Posterior cingulate gyrus (tissue), 11 donors: ENCODE data around the gene PLA2G2D.
A peak's percentile ranks its signal among the peaks of the same experiment; 100 is the strongest.

ENCODE experiments used
- DNase-seq, 10 donors: peaks; one replicate each; pipeline versions ENCODE4 v3.0.0 to v3.0.0-alpha.2; 2020 to 2021; ENCODE audit warnings: mixed read lengths in 3 of 10
- intact Hi-C: fragments of 100-400 bp; cut with DNase I; formaldehyde crosslinking; loops from one replicate; pipeline ENCODE4 v1.15.1; 2023

Gene PLA2G2D

DNA sequence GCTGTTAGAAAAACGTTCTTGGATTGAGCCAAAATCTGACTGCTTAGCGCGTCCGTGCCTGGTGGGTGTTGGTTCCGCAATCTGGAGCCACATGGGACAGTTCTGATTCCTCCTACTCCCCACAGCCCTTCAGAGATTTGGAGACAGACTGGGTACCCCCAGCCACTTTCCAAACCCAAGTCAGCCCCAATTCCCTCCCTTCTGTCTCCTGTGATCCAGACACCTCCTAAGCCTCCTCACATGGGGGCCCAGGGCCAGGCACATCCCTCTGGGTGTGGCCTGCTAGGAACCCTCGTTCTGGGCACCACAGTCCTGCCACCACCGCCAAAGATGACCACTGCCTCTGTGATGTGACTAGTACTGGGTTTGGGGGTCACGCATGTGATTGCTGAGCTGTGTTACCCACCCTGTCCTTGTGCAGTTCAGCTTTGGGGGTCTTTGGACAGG is 44.6 kb downstream of the PLA2G2D start:
- DNase-seq, result no peak
- intact Hi-C loops, result no loop called here

DNA sequence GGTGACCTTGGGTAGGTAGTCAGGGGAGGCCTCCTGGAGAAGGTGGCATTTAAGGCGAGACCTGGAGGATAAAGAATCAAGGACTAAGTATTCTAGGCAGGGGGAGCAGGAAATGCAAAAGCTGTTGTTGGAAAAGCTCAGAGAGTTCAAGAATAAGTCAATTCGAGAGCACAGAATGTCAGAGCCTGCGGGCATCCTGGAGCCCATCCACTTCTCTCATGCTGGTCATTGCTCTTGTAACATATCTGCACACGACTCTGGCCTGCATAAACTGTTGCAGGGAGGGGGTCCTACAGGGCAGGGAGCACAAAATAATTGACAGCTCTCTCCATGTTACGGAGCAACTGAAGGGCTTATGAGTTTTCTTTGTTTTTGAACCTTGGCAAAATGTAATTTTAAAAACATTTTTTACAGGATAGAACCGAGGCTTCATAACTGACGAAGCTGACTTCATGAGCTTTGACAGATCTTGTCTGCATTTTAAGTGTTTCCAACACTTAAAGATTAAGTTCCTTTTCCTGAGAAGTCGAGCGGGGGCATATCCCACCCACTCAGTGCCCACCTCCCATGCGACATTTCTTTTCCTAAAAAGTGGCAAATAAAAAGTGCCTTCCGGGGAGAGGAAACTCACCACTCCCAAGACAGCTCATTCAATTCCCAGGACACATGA is 45.1 kb downstream of the PLA2G2D start:
- DNase-seq, result no peak
- intact Hi-C loops, result no loop called here

DNA sequence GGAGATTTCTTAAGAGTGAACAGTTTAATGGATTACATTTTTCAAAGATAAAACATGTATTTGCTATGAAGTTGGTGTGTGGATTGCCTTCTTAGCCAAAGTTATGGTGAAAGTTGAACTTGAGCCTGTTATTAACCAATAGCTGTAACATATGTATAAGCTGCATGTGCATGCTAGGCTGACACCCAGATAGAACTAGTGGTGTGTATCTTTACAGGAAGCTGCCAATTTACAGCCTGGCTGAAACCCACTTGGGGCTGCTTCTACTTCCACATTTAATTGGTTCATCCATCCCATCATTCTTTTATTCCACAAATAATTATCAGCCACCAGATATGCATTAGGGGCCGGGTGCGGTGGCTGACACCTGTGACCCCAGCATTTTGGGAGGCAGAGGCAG is 46.1 kb downstream of the PLA2G2D start:
- intact Hi-C loops, result no loop called here

DNA sequence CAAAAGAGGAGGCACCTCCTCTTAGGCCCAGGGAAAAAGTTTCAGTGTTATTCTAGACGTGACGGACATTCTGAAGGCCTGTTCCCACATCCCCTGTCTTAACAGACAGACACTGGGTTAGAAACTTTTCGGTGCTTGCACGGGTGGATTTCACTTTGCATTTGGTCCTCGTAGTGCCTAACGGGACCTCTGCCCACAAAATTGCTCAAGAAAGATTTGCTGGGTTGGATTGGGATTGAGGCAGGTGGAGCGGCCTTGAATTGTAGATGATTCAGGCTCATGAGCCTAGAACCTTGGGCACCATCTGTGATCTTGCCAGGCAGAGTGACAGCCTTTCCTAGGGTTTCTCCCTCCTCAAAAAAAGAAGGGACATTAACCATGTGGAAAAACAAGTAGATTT is 46.6 kb downstream of the PLA2G2D start:
- no peak for DNase-seq
- intact Hi-C loops, result no loop called here

More for the DNA sequence above, 46.1 kb downstream of the PLA2G2D start:
- no peak for DNase-seq

DNA sequence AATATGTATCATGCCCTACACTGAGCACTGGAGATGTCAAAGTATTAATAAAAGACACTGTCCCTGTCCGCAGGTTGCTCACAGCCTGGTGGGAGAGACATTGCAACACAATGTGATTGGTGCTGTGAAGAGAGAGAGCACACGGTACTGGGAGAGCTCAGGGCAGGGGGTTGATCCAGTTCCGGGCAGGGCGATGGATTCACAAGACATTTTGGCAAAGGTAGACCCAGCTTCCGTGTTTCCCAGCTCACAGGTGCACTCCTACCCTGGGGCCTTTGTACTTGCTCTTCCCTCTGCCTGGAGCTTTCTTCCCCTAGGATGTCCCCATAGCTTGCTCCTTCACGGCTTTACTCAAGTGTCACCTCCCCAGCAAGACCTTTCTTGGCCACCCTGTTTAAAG is 47.9 kb downstream of the PLA2G2D start:
- no peak for DNase-seq
- intact Hi-C loops, result no loop called here

DNA sequence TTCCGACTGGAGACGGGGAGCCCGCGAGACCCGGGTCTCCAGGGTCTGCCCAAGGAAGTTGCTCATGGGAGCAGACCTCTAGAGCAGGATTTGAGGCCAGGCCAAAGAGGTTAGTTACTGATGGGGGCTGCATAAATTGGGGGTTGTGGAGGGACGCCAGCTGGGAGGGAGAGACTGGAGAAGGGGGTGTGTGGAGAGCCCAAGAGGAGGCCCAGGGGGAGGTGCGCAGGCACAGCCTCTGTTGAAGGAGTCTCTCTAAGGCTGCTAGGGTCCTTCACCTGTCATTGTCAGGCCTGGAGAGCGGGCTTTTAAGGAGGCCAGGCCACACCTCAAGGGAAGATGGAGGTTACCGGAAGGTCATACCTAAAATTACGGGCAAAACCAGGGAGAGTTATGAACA is 49.0 kb downstream of the PLA2G2D start:
- no peak for DNase-seq
- intact Hi-C loops, result no loop called here

DNA sequence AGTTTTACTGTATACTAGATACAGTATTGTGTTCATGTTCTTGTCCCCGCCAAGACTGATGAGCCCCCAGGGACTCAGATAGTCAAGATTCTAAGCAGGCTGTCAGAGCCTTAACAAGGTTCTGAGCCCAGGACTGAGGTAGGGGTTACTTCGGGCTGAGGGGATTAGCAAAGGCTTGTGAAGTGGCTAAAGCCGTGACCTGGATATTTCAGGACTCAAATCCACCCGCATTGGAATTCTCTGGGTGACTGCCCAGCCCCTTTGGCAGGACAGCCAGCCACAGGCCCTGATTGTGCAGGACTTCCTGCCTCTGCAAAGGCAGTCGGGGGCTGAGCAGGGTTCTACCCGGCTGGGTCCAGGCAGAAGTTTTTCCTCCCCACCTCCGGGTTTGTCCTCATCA is 49.5 kb downstream of the PLA2G2D start, which contains the start of gene PLA2G5:
TSS of gene PLA2G5 (plus strand) at position 321 of the 400 bp plus-strand sequence. CDS start 14,637 bp downstream, outside the sequence.
- DNase-seq, result peak in 6 of 10 donors; percentile 7 to 56 (median 38)
- intact Hi-C loops, result no loop called here

DNA sequence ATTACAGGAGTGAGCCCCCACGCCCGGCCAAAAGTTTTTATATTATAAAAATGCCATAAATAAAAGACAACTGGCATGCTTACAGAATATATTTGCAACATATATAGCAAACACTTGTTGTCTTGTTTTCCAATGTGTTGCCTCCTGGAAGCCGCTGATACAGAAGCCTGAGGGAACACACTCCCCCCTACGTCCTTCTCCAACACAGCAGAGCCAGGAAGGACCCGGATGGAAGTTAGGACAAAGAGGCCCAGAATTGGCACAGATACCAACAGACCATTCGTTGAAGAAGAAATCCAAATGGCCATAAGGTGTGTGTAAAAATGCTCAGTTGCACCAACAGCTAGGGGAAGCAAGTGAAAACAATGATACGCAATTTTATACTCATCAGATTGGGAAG is 50.6 kb downstream of the PLA2G2D start:
- no peak for DNase-seq
- intact Hi-C loops, result no loop called here

DNA sequence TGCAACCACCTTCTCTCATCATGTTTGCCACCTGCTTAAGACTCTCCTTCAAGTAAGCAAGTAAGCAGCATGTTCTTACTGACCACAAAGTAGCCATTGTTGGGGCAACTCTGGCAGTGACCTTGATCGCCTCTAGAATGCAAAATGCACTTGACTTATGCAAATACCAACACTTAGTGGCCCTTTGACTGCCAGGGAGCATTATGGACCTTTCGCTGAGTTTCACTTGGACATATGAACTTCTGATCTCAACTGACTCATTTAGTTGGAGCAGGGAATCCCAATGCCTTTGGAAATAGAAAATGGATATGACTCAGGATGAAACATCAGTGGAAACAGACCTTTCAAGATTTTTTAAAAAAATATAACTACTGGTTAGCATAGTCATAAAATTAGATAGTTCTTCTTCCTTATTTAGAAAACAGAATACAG is 55.5 kb downstream of the PLA2G2D start:
- DNase-seq, result no peak

More for the DNA sequence above, 55.5 kb downstream of the PLA2G2D start:
- intact Hi-C loops, result no loop called here
